IMR-90 (cell line): ENCODE measurements around the gene SUPV3L1. TPM values are rescaled to one million over a fixed set of nuclear protein-coding genes. Genes with fewer than 3 reads are reported as not detected.

Experiments used
- ATAC-seq: fragments of 200-7000 bp; cut with Tn5 transposase; 2 replicates; pipeline ENCODE4 v1.9.1; 2020; ENCODE audit warnings: low read depth, mild to moderate bottlenecking, moderate library complexity
- BruUV-seq: library from RNA; stranded (reverse); fragments of 400-500 nt; replicated peaks from 2 replicates; lab custom pipeline; 2021; lab: Mats Ljungman, UMichigan
- CTCF ChIA-PET: fragments of 300-600 bp; formaldehyde crosslinking; extraction: SDS; loops from one replicate; lab custom pipeline; 2021; ENCODE audit warnings: antibody characterized with exemption; lab: Yijun Ruan, JAX
- POLR2A ChIA-PET: fragments of 300-600 bp; sonication (Branson Sonifier 250); formaldehyde crosslinking; loops from one replicate; lab custom pipeline; 2022; ENCODE audit warnings: antibody characterized with exemption; ENCODE audit not compliant: unreplicated experiment; lab: Charles Lee
- DNase-seq: peaks from one replicate; pipeline ENCODE4 v3.0.0; 2013
- H2AFZ ChIP-seq: replicated peaks from 2 replicates; pipeline ENCODE3; 2013; ENCODE audit warnings: low read length, mild to moderate bottlenecking; ENCODE audit not compliant: poor library complexity
- H2AK5ac ChIP-seq: 2 replicates; pipeline ENCODE4 v1.6.1; 2013; ENCODE audit warnings: low read depth, low read length, inconsistent platforms
- H2AK9ac ChIP-seq: replicated peaks from 2 replicates; pipeline ENCODE3; 2013; ENCODE audit warnings: mild to moderate bottlenecking, low read depth, low read length, moderate library complexity; ENCODE audit not compliant: poor library complexity
- H2BK120ac ChIP-seq: 2 replicates; pipeline ENCODE4 v1.6.1; 2013; ENCODE audit warnings: low read depth, low read length, inconsistent platforms
- H2BK15ac ChIP-seq: 3 replicates; pipeline ENCODE4 v1.6.1; 2013; ENCODE audit warnings: low read depth, low read length, inconsistent platforms
- H2BK20ac ChIP-seq: 2 replicates; pipeline ENCODE4 v1.6.1; 2013; ENCODE audit warnings: low read depth, mild to moderate bottlenecking, inconsistent platforms, low read length, moderate library complexity
- H2BK5ac ChIP-seq: 2 replicates; pipeline ENCODE4 v1.6.1; 2013; ENCODE audit warnings: mild to moderate bottlenecking, low read depth, low read length, inconsistent platforms; ENCODE audit not compliant: poor library complexity, severe bottlenecking
- H3K14ac ChIP-seq: replicated peaks from 2 replicates; pipeline ENCODE4 v1.6.1; 2013; ENCODE audit warnings: low read depth, low read length, inconsistent platforms
- H3K18ac ChIP-seq: 2 replicates; pipeline ENCODE4 v1.6.1; 2013; ENCODE audit warnings: low read depth, low read length, control low read depth
- H3K23ac ChIP-seq: 2 replicates; pipeline ENCODE4 v1.6.1; 2013; ENCODE audit warnings: low read depth, low read length, inconsistent platforms
- H3K27ac ChIP-seq: 2 replicates; pipeline ENCODE4 v1.5.1; 2013; ENCODE audit warnings: mild to moderate bottlenecking, control low read depth, low read length; ENCODE audit not compliant: insufficient read depth
- H3K27me3 ChIP-seq: 2 replicates; pipeline ENCODE4 v1.6.1; 2013; ENCODE audit warnings: low read length; ENCODE audit not compliant: control insufficient read depth, insufficient read depth
- H3K36me3 ChIP-seq: 2 replicates; pipeline ENCODE4 v1.6.1; 2013; ENCODE audit warnings: low read length, mixed read lengths; ENCODE audit not compliant: control insufficient read depth, insufficient read depth
- H3K4ac ChIP-seq: 2 replicates; pipeline ENCODE4 v1.6.1; 2013; ENCODE audit warnings: low read depth, low read length, inconsistent platforms
- H3K4me1 ChIP-seq: 2 replicates; pipeline ENCODE4 v1.6.1; 2013; ENCODE audit warnings: low read length, mixed read lengths; ENCODE audit not compliant: control insufficient read depth, insufficient read depth
- H3K4me2 ChIP-seq: 2 replicates; pipeline ENCODE4 v1.6.1; 2013; ENCODE audit warnings: low read depth, mild to moderate bottlenecking, control low read depth, low read length, moderate library complexity
- H3K4me3 ChIP-seq: 2 replicates; pipeline ENCODE4 v1.5.1; 2013; ENCODE audit warnings: low read depth, mild to moderate bottlenecking, control low read depth, low read length, moderate library complexity; ENCODE audit not compliant: insufficient read depth
- H3K56ac ChIP-seq: 2 replicates; pipeline ENCODE4 v1.6.1; 2013; ENCODE audit warnings: low read length, inconsistent platforms; ENCODE audit not compliant: insufficient read depth; ENCODE audit errors: extremely low read depth
- H3K79me1 ChIP-seq, 2 experiments: 2 replicates each; pipeline ENCODE4 v1.6.1; 2013; ENCODE audit warnings: low read length in 2 of 2, inconsistent platforms in 1 of 2, low read depth in 1 of 2
- H3K9ac ChIP-seq: 2 replicates; pipeline ENCODE4 v1.6.1; 2013; ENCODE audit warnings: low read depth, low read length, control low read depth
- H3K9me1 ChIP-seq: 2 replicates; pipeline ENCODE4 v1.6.1; 2013; ENCODE audit warnings: low read length, inconsistent platforms; ENCODE audit not compliant: insufficient read depth
- H3K9me3 ChIP-seq: 2 replicates; pipeline ENCODE4 v1.6.1; 2013; ENCODE audit warnings: low read length; ENCODE audit not compliant: control insufficient read depth, insufficient read depth
- H4K20me1 ChIP-seq: 2 replicates; pipeline ENCODE4 v1.6.1; 2013; ENCODE audit warnings: low read length, inconsistent platforms; ENCODE audit not compliant: insufficient read depth
- H4K5ac ChIP-seq: 2 replicates; pipeline ENCODE4 v1.6.1; 2013; ENCODE audit warnings: mild to moderate bottlenecking, low read depth, low read length, control low read depth
- H4K8ac ChIP-seq, 2 experiments: 2 replicates each; pipeline ENCODE4 v1.6.1; 2013; ENCODE audit warnings: low read depth in 2 of 2, low read length in 2 of 2, control low read depth in 1 of 2, inconsistent platforms in 1 of 2
- H4K91ac ChIP-seq: 2 replicates; pipeline ENCODE4 v1.6.1; 2013; ENCODE audit warnings: low read depth, low read length, inconsistent platforms; ENCODE audit not compliant: insufficient read depth
- BHLHE40 ChIP-seq: fragments of 150-350 bp; IDR thresholded peaks from 2 replicates; pipeline ENCODE4 v1.6.1; 2016; ENCODE audit warnings: mild to moderate bottlenecking, low read depth, low read length
- CHD1 ChIP-seq: IDR thresholded peaks from 2 replicates; pipeline ENCODE4 v1.6.1; 2012; ENCODE audit warnings: low read depth, low read length, improper control_type of control experiment
- ELK1 ChIP-seq: fragments of 150-350 bp; IDR thresholded peaks from 2 replicates; pipeline ENCODE4 v1.6.1; 2016; ENCODE audit warnings: low read depth, mild to moderate bottlenecking, low read length, moderate library complexity, borderline replicate concordance
- FOS ChIP-seq: fragments of 150-350 bp; IDR thresholded peaks from 2 replicates; pipeline ENCODE4 v1.6.1; 2016; ENCODE audit warnings: low read depth, low read length
- MAFK ChIP-seq: IDR thresholded peaks from 2 replicates; pipeline ENCODE4 v1.6.1; 2012; ENCODE audit warnings: low read depth, low read length, improper control_type of control experiment
- MXI1 ChIP-seq: IDR thresholded peaks from 2 replicates; pipeline ENCODE4 v1.6.1; 2012; ENCODE audit warnings: low read depth, mild to moderate bottlenecking, low read length, moderate library complexity, borderline replicate concordance
- NFE2L2 ChIP-seq: fragments of 150-350 bp; IDR thresholded peaks from 2 replicates; pipeline ENCODE4 v1.6.1; 2016; ENCODE audit warnings: low read depth, mild to moderate bottlenecking, low read length
- POLR2A ChIP-seq: IDR thresholded peaks from 2 replicates; pipeline ENCODE4 v1.6.1; 2012; ENCODE audit warnings: mild to moderate bottlenecking, low read depth, low read length
- RAD21 ChIP-seq: IDR thresholded peaks from 2 replicates; pipeline ENCODE4 v1.6.1; 2012; ENCODE audit warnings: low read length, improper control_type of control experiment
- RCOR1 ChIP-seq: IDR thresholded peaks from 2 replicates; pipeline ENCODE4 v1.6.1; 2012; ENCODE audit warnings: mild to moderate bottlenecking, low read length, improper control_type of control experiment; ENCODE audit not compliant: insufficient replicate concordance
- RFX5 ChIP-seq: IDR thresholded peaks from 2 replicates; pipeline ENCODE4 v1.8.0; 2012; ENCODE audit warnings: low read depth, mild to moderate bottlenecking, low read length, moderate library complexity
- SMC3 ChIP-seq: fragments of 150-350 bp; IDR thresholded peaks from 2 replicates; pipeline ENCODE4 v1.6.1; 2016; ENCODE audit warnings: low read depth, mild to moderate bottlenecking, antibody characterized with exemption, low read length, moderate library complexity
- USF2 ChIP-seq: fragments of 150-350 bp; IDR thresholded peaks from 2 replicates; pipeline ENCODE4 v1.6.1; 2017; ENCODE audit warnings: mild to moderate bottlenecking, antibody characterized with exemption, low read length, low read depth
- WGBS, 2 experiments: methylation state at CpG; one replicate each; pipeline versions ENCODE4 v1.1.5 to v1.1.7; 2013; ENCODE audit warnings: missing lambda C conversion rate in 2 of 2; ENCODE audit not compliant: insufficient read length in 1 of 2; ENCODE audit errors: extremely low coverage in 2 of 2; 5-methylcytosine and 5-hydroxymethylcytosine counted together
- dilution Hi-C: fragments of 300-500 bp; cut with HindIII; formaldehyde crosslinking; loops from one replicate; pipeline ENCODE4 v1.14.3; 2018; ENCODE audit warnings: low sequenced_read_pairs; ENCODE audit not compliant: unreplicated experiment
- in situ Hi-C: fragments of 300-500 bp; cut with MboI; formaldehyde crosslinking; loops from 3 replicates; pipeline ENCODE4 v1.14.3; 2019; ENCODE audit warnings: low sequenced_read_pairs, inconsistent platforms, mixed read lengths
- intact Hi-C: fragments of 100-400 bp; cut with micrococcal nuclease; formaldehyde crosslinking; loops from 2 replicates; pipeline ENCODE4 v1.10.0; 2022
- polyA plus RNA-seq, 3 experiments: library from polyadenylated mRNA; depleted of rRNA; stranded (reverse); fragments of >200 nt; gene quantifications; 2 replicates each; pipeline ENCODE4 v1.2.3, GENCODE V29; 2012; ENCODE audit warnings: low replicate concordance in 1 of 3
- total RNA-seq: library from RNA; depleted of rRNA; stranded (reverse); fragments of >200 nt; gene quantifications from 2 replicates; pipeline ENCODE4 v1.2.3, GENCODE V29; 2012

Gene SUPV3L1
- total and polyA plus RNA-seq, 2 of the 4 experiments (the other 2 are of a cell fraction) = 24.4 to 26.5 TPM

GRCh38 chr10:69241575-69241974, 61.5 kb downstream of the SUPV3L1 start:
- no peaks in the 10 kb centered on the region for H4K20me1 ChIP-seq
- no peak overlapping the region for H3K4me2 ChIP-seq
- no peaks in the 10 kb centered on the region for H3K79me1 ChIP-seq
- no peak overlapping the region for H3K4ac ChIP-seq
- no peak overlapping the region for H3K27ac ChIP-seq
- H4K5ac ChIP-seq = no peak overlapping the region
- no peak overlapping the region for H3K18ac ChIP-seq
- in situ Hi-C loops = no loop called here
- peaks cover 14% of the 10 kb centered on the region for H3K27me3 ChIP-seq
- dilution Hi-C loops = no loop called here
- no peak overlapping the region for H3K56ac ChIP-seq
- no peaks in the 10 kb centered on the region for H3K36me3 ChIP-seq
- no peak overlapping the region for H2BK5ac ChIP-seq
- ChIA-PET CTCF (no interaction called here), POLR2A (no interaction called here)
- WGBS, 2 experiments = no CpG with 5 or more reads among the region's 7 CpGs
- no peaks in the 10 kb centered on the region for H3K4me1 ChIP-seq
- H4K8ac ChIP-seq = no peak overlapping the region
- no peak overlapping the region for H2BK120ac ChIP-seq
- no TSS peak for BruUV-seq
- no peak overlapping the region for H2BK20ac ChIP-seq
- H3K4me3 ChIP-seq = no peak overlapping the region
- H3K23ac ChIP-seq = no peak overlapping the region
- H4K91ac ChIP-seq = no peak overlapping the region
- intact Hi-C loops = no loop called here
- ATAC-seq (no peak), DNase-seq (no peak)
- H2AFZ ChIP-seq = peak overlapping the region; percentile 52
- no peaks in the 10 kb centered on the region for H3K9me1 ChIP-seq
- no peak overlapping the region for H3K14ac ChIP-seq
- H2AK9ac ChIP-seq = no peak overlapping the region
- TF ChIP-seq FOS (no peak), RFX5 (no peak), SMC3 (no peak), RAD21 (no peak), ELK1 (no peak), USF2 (no peak), MAFK (no peak), BHLHE40 (no peak), RCOR1 (no peak), POLR2A (no peak), CHD1 (no peak), MXI1 (no peak), NFE2L2 (no peak)
- no peak overlapping the region for H2AK5ac ChIP-seq
- H3K9ac ChIP-seq = no peak overlapping the region
- no peak overlapping the region for H2BK15ac ChIP-seq
- no peaks in the 10 kb centered on the region for H3K9me3 ChIP-seq
